OCI-LY3 (cell line): Measurements from ENCODE around the gene SMPD2.

Experiments
- EZH2phosphoT487 ChIP-seq: fragments of 200-600 bp; shearing (Covaris generic); IDR thresholded peaks from 2 replicates; pipeline ENCODE4 v1.6.1; 2018; ENCODE audit warnings: antibody characterized with exemption, mixed run types, low read depth
- TF ChIP-seq, protein P1 (sequence below): fragments of 200-600, 300-600 bp; sonication (generic); IDR thresholded peaks from 2 replicates; pipeline ENCODE4 v1.5.1; 2014; ENCODE audit warnings: antibody characterized with exemption, low read length, low read depth

DNA sequence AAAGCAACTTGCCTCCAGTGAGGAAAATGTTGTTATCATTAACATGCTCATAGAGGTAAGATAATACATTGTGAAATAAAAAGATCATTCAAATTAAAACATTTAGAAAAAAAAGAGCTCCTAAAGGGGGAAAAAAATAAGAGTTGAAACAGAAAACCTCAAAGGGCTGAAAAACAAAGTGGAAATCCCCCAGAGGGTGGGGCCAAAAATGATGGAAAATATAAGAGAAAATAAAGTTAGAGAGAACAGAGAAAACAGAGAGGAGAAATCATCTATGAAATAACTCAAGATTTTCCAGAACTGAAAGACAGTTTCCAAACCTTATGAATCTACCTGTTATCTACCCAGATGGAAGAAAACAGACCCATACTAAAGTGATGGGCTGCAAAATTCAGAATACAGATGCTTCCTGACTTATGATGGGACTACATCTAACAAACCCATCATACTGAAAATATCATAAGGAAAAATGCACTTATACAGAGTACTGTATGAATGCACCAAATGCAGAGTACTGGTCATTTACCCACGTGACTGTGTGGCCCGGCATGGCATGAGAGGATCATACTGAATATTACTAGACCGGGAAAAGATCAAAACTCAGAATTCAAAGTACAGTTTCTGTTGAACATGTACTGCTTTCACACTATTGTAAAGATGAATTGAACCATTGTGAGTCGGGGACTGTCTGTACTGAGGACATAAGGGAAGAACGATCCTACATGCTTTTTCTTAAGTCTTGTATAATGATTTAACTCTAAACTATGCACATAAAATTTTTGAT is 38.5 kb downstream of the SMPD2 start:
- TF ChIP-seq, protein P1, sequence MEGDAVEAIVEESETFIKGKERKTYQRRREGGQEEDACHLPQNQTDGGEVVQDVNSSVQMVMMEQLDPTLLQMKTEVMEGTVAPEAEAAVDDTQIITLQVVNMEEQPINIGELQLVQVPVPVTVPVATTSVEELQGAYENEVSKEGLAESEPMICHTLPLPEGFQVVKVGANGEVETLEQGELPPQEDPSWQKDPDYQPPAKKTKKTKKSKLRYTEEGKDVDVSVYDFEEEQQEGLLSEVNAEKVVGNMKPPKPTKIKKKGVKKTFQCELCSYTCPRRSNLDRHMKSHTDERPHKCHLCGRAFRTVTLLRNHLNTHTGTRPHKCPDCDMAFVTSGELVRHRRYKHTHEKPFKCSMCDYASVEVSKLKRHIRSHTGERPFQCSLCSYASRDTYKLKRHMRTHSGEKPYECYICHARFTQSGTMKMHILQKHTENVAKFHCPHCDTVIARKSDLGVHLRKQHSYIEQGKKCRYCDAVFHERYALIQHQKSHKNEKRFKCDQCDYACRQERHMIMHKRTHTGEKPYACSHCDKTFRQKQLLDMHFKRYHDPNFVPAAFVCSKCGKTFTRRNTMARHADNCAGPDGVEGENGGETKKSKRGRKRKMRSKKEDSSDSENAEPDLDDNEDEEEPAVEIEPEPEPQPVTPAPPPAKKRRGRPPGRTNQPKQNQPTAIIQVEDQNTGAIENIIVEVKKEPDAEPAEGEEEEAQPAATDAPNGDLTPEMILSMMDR = no peak
- no peak for TF ChIP-seq EZH2phosphoT487
